NCI-H2107 (cell line): Measurements from ENCODE around the gene CHN2.

Source experiments
- DNase-seq: peaks from one replicate; lab custom pipeline; 2025; lab: John Stamatoyannopoulos, UW

CHN2 gene

GRCh38 chr7:29405891-29406290 is 211.3 kb downstream of the CHN2 start:
- DNase-seq: no peak

- DNase-seq: no peak
Observed at GRCh38 chr7:29406366-29406765, 211.8 kb downstream of the CHN2 start.

- peak; percentile 84 for DNase-seq
Observed at GRCh38 chr7:29408841-29409243, 214.3 kb downstream of the CHN2 start.

GRCh38 chr7:29410996-29411395 is 216.4 kb downstream of the CHN2 start:
- no peak for DNase-seq

- no peak for DNase-seq
Observed at GRCh38 chr7:29412912-29413311, 218.3 kb downstream of the CHN2 start.

- no peak for DNase-seq
Observed at GRCh38 chr7:29413626-29414136, 219.1 kb downstream of the CHN2 start.

- DNase-seq: no peak
Observed at GRCh38 chr7:29414216-29414615, 219.6 kb downstream of the CHN2 start.

GRCh38 chr7:29415215-29415614 is 220.6 kb downstream of the CHN2 start:
- no peak for DNase-seq

GRCh38 chr7:29416276-29416937 is 221.8 kb downstream of the CHN2 start:
- DNase-seq: no peak

GRCh38 chr7:29416938-29417305 is 222.3 kb downstream of the CHN2 start:
- no peak for DNase-seq

- no peak for DNase-seq
Observed at GRCh38 chr7:29418056-29418455, 223.5 kb downstream of the CHN2 start.

- DNase-seq: no peak
Observed at GRCh38 chr7:29418651-29419050, 224.1 kb downstream of the CHN2 start.

GRCh38 chr7:29420011-29420410 is 225.4 kb downstream of the CHN2 start:
- no peak for DNase-seq

- DNase-seq: no peak
Observed at GRCh38 chr7:29421010-29421956, 226.7 kb downstream of the CHN2 start.

- DNase-seq: no peak
Observed at GRCh38 chr7:29422829-29423228, 228.3 kb downstream of the CHN2 start.

GRCh38 chr7:29424295-29424983 is 229.9 kb downstream of the CHN2 start:
- no peak for DNase-seq

GRCh38 chr7:29424984-29425309 is 230.4 kb downstream of the CHN2 start:
- no peak for DNase-seq

- DNase-seq: no peak
Observed at GRCh38 chr7:29426587-29426986, 232.0 kb downstream of the CHN2 start.

- no peak for DNase-seq
Observed at GRCh38 chr7:29429401-29429800, 234.8 kb downstream of the CHN2 start.

- no peak for DNase-seq
Observed at GRCh38 chr7:29430279-29430949, 235.8 kb downstream of the CHN2 start.

- no peak for DNase-seq
Observed at GRCh38 chr7:29431686-29432085, 237.1 kb downstream of the CHN2 start.

GRCh38 chr7:29432721-29433120 is 238.1 kb downstream of the CHN2 start:
- no peak for DNase-seq
